NAMALWA (cell line): ENCODE measurements around the gene FCN2.

Experiments used
- DNase-seq: peaks from one replicate; pipeline ENCODE4 v3.0.0-alpha.2; 2015; ENCODE audit warnings: low spot score

FCN2 gene

DNA sequence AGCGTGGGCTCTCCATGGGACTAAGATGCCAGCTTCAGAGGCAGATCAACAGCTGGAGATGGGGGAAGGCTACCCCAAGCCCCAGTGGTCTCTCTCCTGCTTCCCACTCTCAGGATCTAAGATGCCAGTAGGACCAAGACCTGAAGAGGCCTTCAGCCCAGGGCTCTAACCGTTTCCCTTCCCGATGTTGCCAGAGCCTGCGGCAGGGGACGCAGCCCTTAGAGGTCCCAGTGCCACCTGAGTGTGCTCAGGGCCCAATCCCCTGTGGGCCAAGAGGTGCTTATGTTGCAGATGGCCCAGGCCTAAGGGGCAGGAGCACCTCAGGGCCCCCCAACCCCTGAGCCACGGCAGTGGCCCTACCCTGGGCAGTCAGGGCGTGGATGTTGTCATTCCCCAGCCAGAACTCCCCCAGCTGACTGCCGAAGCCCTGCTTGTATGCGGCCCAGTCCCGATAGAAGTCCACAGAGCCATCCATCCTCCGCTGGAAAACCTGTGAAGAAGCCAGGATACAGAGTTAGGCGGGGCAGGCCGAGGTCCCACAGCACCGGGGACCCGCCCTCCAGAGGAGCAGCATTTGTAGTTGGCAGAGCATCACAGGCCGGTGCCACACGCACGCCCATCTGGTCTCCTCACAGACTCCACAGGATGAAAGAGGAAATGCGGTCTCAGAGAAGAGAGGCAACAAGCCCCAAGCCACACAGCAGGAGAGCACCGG lies 31.7 kb downstream of the FCN2 start:
- no peak for DNase-seq

DNA sequence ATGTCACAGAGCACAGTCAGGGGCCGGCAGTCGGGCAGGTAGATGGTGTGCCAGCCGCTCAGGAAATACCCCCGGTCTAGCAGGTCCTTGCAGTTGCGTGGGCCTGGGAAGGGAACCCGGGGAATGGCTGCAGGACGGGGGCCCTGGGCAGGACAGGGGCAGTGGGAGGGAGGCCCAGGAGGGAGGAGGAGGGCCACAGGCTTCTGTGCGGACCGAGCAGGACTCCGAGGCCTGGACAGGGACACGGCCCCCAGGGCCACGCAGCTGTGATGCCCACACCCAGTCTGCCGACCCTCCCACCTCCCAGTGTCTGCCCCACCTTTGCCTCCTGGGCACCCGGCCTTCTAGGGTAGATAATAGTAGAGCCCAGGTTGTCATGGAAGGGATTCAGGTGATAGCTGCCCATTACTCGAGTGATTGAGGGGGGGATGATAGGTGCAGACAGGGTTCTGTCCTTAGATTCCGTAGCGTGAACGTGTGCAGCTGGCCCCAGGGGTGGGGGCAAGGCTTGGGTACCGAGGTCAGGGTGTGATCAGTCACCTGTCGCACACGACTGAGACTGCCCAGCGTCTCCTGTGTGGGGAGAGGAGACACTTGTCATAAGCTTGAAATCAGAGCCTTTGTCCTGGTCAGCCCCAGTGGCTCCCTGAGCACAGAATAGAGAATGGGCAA lies 32.6 kb downstream of the FCN2 start:
- DNase-seq, result no peak

DNA sequence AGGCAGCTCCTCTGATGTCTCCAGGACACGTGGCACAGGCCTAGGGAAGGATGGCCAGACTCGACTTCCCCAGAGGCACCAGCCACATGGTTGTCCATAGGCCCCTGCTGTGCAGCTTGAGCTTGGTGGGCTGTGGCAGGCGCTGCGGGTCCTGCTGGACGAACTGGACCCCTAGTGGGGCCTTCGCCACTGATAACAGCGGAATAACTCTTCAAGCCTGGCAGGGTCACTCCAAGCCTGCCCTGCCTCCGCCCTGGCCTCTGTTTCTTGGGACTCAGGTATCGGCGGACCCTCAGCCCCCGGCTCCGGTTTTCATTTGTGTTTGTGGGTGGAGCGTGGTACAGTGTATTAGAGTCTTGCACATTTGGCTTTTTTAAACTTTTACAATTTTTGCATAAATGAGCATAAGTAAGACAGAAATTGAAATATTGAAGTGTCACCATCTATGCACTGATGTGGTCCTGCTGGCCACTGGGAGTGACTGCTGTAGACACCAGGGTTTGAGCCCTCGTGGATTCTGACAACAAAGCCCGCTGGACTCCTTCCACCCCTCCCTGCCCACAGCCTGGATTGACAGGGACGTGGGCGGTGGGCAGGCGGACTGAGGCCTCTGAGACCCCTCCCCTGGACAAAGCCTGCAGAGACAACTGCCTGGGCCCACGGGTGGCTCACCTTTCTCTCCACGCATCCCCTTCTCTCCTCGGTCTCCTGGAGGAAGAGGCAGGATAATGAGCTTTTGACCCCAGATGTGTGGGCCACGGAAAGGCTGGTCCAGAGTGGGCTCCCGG lies 33.3 kb downstream of the FCN2 start:
- no peak for DNase-seq

DNA sequence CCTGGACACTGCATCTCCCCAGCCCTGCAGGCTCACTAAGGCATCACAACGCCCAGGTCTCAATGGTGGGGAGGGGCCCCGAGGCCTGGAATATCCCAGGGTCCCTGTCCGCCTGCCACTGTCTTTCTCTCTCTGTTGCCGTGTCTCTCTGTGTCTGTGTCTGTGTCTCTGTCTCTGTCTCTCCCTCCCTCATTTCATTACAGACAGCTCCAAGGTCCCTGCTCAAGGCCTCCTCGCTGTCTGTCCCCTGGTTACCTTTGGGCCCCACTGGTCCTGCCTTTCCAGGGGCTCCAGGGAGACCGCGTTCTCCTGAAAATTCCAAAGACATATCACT lies 33.9 kb downstream of the FCN2 start:
- DNase-seq, result no peak

DNA sequence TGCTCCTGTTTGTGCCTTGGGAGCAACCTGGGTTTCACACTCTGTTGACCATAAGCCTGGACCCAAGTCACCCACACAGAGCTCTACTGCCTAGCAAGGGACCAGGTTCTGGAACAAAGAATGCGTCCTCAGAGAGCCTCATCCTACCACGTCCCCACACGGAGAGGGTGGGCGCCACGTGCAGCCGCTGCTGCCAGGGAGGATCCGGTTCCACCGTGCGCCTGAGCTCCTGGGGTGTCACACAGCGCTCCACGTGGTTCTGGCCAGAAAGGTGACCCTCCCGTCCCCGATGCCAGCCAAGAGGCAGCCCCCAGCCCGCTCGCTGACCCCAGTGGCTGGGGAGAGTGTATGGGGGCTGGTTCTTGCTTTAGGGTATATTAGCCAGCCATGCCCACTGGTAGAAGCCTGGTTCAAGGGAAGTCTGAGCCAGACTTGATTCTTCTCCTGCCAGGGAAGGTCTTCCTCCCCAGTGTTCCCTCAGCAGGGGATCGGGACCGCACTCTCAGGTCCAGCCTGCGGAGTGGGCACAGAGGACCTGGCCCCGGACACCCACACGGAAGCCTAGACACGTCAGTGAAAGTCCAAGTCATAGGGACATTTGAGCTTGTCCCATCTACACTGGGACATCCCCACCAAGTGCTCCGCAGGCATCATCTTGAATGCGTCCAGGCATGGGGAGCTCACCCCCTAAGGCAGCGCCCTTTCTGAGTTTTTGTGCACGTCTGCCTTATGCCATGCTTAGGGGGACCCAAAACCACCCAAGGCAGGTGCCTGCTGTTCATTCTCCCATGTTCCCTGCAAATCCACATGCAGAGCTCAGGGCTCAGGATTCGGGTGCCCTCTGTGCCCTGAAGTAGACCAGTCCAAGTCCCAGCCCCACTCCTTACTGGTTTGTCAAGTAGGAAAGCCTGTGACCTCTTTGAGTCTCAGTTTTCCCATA lies 34.7 kb downstream of the FCN2 start:
- no peak for DNase-seq

DNA sequence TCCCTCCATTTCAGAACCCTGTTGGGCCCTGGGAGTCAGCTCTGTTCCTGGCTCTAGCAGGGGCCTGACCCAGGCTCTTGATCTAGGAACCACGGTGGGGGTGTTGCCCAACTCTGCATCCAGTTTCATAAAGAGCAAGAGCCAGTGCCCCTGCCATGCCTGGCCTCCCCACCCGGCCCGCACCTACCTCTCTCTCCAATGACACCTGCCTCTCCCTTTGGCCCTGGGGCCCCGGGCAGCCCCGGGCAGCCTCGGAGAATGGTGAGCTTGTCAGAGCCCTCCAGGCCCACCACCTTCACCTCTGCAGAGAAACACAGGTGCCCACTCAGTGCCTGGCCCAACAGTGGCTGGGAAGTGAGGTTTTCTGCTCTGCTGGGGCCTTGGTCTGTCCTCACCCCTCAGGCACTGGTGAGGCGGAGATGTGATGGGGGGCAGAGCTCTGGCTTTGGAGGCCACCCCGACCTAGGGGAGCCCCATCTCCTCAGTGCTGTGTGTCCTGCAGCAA lies 35.6 kb downstream of the FCN2 start:
- no peak for DNase-seq

DNA sequence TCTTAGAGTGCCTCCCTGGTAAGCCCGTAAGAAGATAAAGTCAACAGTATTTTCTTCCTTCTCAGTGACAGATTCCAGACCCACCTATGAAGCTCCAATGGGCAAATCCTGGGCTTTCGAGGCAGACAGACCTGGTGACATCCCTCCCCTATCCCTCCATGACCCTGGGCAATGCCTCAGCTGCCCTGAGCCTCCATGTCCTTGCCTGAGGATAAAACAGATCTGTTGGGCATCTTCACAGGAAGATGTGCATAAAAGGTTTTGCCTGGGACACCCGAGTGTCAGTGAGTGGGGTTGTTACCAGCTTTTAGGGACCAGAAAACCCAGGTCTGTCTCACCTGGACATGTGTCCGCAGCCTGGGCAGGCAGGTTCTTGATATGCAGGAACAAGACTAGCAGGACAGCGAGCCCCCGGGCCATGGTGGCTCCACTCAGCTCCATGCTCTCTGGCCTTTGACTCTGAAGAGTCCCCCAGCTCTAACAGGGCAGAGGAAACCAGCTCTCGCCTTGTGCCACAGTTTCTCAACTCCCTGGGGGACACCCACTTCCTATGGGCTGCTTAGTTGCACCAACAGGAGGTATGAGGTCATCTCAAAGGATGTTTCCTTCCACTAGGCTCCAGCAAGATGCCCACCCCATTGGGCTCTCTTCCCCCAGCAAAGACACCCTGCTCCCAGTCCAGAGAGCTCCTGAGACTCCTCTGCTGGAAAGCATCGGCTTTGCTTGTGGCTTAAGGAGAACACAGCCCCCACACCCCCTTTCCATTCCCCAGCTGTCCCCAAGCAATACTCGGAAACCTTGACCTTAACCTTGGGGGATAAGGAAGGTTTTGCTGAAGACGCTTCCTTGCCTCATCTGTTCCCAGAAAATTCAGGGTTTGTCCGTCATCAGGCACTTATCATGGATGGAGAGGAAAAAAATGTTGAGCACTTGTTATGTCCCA lies 37.1 kb downstream of the FCN2 start, which contains the start of gene FCN1:
FCN1 (minus strand) TSS at position 482 of the 943 bp plus-strand sequence; CDS start at position 441, 41 bp downstream.
- no peak for DNase-seq

DNA sequence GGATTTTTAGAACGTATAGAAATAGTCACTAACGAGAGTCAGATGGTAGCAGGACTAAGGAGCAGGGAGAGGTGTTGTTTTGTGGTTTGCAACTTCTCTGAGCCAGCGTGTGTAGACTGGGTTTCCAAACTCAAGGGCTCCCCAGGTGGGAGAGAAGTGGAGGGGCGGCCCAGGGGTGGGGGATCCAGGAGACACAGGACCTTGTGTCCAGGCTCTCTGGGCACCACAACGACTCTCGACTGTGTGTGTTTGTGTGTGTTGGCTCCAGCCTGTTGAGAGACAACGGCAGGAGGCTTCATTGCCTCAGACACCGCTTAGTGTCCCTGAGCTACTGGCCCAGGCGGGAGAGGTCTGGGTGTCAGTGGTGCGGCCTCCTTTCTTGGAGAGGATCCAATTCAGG lies 38.0 kb downstream of the FCN2 start:
- DNase-seq, result no peak

DNA sequence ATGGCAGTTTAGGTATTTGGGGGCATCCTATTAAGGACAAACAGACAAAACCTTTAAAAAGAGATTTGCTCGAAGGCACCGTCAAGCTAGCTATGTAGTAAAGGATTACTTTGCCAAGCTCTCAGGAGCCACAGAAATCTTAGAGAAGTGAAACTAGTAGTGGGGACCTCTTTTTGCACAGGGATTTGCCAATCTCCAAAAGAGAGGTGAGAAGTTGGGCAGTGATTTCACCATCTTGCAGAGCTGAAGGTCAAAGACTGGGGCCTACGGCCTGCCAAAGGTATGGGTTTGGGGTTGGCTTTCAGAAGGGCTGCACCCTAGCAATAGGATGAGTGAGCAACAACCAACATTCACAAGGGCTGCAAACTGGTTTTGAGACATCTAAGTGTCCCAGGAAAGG lies 38.7 kb downstream of the FCN2 start:
- DNase-seq, result no peak

DNA sequence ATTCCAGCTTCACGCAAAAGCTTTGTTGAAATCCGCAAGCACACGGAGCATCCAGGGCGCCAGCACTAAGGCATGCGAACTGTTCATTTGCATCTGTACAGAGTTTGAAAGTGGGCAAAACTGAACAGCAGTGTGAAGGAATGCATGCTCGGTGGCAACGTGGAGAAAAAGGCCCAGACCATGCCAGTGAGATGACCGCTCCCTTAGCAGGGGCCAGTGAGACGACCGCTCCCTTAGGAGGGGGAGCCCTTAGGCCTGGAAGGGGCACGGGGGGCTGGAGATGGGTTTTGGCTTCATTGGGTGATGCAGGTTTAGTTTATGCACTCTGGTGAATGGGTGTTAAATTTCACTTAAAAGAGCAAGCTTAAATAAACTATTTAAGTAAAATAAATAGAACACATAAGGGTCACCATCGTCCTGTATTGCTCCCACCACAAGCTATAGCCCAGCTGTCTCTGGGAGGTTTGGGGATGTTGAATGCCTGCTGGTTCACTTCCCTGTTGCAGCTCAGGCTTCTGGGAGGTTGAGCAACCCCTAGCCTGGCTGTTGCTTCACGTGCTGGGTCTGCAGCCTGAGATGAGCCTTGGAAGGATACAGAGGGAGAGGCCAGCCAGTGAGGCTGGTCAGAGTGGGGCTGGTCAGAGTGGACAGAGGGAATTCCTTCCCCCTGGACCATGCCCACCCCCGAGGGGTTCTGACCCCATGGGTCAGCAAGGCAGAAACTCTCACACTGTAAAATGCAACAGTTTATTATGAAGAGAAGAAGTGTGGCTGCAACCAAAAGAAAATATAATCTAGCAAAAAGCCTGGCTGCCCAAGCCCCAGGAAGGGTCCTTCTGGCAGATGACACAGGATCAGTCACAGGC lies 41.7 kb downstream of the FCN2 start:
- no peak for DNase-seq

DNA sequence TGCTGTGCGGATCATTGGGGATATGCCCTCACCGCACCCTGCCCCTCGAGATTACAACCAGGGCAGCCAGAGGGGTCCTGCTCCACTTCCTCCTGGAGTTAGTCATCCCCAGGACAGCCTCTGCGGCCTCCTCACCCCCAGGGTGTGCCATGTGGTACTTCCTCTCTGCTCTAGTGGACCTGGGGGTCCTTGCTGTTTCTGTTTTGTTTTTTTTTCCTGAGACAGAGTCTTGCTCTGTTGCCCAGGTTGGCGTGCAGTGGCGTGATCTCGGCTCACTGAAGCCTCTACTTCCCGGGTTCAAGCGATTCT lies 42.3 kb downstream of the FCN2 start:
- DNase-seq, result no peak

DNA sequence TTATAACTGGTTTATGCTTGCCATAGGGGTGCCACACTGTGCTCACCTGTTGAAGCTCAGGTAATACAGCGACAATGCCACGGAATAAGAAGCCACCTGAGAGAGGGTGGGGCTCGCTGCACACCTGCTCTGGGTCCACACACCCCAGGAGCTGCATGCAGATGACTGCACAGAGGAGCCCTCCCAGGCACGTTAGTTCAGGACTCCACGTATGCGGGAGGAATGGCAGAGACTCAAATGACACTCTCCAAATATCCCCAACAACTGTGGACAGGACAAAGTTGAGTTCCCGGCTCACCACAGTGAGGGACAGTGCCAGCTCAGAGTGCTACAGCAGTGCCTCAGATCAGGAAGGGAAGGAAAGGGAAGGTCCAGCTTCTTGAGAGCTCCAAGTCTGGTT lies 42.9 kb downstream of the FCN2 start:
- DNase-seq, result no peak

DNA sequence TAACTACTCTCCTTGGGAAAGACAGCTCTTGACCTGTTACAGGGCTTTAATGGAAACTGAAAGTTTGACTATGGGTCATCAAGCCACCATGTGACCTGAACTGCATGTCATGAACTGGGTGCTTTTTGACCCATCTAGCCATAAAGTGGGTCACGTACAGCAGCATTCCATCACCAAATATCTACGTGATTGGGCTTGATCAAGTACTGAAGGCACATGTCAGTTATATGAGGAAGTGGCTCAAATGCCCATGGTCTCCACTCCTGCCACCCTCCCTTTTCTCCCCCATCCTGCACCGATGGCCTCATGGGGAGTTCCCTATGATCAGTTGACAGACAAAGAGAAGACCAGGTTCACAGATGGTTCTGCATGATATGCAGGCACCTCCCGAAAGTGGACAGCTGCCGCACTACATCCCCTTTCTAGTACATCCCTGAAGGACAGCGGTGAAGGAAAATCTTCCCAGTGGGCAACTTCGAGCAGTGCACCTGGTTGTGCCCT lies 44.5 kb downstream of the FCN2 start:
- DNase-seq, result no peak

DNA sequence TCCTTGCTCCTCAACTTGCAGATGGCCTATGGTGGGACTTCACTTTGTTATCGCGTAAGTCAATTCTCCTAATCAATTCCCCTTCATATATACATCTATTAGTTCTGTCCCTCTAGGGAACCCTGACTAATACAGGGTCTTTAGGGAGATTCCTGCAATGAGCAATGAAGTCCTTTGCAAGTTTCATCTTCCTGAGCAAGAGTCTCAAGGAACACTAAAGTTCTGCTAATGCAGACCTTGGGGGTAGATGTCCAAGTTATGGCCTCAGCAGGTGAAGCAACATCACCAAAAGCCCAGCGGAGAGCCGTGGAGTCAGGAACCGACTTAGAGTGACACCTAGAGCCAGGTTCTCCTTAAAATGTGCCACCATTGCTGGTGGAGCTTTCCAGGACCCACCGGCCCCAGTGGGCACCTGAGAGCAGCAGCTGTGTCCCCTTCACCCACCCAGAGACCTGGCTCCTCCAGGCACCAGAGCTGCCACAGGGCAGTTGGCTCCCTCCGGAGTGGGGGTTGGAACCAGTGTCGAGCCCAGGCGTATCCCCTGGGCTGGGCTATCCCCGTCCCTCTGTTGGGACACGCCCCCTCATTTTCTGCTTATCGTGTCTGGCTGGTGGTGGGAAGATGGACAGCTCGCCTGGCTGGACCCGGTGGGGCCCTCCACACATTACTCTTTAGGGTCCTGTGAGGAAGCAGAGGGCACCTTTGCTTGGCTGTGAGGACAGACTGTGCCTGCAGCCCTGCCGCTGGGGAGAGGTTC lies 48.0 kb downstream of the FCN2 start:
- DNase-seq, result no peak

DNA sequence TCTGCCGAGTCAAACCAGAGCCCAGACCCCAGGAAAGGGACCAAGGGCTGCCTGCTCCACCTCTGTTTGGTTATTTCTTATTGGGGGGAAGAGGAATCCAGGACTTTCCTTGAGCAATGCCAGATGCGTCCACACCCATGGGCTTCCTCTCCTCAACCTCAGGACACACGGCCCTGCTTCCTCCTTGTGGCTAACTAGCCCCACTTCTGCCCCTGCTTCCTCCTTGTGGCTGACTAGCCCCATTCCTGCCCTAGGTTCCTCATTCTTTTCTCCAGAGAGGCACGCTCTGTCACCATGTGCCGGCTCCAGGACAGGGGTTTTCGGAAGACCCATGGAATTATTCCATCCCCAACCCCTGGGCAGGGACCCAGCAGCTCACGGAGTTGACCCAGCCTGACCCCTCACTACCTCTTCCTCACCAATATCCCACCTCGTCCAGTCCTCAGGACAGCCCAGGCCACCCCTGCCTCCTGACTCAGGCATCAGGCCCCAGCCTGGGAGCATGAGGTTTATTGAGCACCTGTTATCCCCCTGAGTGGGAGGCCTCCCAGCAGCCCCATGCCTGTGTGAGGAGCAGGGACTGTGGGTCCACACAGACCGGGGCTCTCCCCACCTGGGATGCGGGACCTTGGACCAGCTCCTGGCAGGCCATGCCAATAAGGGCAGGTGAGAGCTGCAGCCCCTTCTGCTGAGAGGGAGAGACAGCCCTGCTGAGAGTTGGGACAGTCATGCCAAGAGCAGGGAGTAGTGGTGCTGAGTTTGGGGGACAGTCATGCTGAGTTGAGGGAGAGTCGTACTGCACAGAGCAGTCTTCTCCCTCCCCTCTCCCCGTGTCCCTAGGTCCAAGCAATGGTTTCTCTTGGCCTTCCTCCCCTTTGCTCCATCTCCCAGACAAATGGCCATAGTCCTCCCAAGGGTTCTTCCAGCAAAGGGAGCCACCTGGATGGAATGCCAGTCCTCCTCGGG lies 48.9 kb downstream of the FCN2 start:
- peak; percentile 22 for DNase-seq

DNA sequence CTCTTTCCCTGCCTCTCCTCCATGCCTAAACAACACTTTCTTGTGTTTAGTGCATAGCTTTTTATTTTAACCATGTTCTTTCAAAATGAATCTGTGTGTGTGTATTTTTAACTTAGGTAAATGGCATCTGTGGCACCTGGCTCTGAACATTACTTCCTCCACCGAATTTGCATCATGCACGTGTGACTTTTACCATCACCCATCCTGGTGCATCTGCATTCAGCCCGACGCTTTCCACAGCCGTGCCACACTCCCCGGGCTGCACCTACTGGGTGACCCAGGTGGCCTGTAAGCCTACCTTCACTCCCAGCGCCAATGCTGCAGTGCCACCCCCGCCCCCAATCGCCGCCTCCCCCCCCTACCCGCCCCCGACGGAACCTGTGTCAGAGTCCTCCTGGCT lies 49.8 kb downstream of the FCN2 start:
- DNase-seq, result peak; percentile 93

DNA sequence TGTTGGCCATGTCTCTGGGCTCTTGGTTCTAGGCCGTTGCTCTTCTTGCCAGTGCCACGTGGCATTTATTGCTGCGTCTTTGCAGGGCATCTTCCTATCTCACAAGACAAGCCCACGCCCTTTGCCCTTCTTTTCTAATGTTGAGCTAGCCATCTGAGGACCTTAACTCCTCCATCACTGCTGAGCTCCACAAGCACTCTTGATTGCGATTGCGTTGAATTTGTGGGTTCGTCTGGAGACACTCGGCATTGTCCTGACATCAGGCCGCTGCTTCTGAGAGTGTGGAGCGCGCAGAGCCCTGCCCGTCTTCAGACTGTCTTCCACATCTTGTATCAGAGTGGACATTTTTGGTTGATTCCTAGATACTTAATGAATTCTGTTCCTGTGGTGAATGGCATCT lies 51.6 kb downstream of the FCN2 start:
- no peak for DNase-seq

DNA sequence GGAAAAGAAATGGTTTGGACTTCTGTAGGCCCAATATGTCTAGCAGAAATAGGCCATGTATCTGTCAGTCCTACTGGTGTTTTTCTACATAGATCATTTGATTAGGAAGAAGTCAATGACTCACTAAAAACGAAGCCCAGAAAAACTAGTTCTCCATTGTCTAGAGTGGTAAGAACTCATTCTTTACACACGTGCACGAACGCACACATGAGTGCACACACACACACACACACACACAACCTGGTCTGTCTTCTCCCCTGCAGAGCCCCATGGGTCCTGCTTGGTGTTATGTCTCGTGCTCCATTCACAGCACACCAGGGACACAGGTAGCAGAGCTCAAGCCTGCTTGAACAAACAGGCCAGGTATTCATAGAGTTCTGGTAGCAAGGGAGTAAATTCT lies 52.0 kb downstream of the FCN2 start:
- DNase-seq, result no peak
